Measurements from ENCODE around the gene HTR3C.

DNA sequence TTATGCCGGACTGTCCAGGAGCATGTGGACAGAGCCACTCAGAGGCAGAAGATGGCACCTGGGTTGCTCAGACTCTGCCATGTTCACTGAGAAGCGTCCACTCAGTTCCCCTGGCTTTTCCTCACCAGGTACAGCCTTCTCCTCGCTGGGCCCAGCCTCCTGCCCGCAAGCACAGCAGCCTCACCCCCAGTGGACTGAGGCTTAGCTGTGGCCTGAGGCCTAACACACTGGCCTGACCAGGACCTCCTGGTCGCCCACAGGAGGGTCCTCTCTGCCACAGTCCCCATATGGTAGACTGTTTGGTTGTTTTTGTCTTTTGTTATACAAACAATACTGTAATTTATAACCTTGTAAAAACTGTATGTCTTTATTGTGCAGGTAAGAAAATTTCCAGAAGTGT, 15.5 kb downstream of the HTR3C start:
- TF ChIP-seq, protein P1, sequence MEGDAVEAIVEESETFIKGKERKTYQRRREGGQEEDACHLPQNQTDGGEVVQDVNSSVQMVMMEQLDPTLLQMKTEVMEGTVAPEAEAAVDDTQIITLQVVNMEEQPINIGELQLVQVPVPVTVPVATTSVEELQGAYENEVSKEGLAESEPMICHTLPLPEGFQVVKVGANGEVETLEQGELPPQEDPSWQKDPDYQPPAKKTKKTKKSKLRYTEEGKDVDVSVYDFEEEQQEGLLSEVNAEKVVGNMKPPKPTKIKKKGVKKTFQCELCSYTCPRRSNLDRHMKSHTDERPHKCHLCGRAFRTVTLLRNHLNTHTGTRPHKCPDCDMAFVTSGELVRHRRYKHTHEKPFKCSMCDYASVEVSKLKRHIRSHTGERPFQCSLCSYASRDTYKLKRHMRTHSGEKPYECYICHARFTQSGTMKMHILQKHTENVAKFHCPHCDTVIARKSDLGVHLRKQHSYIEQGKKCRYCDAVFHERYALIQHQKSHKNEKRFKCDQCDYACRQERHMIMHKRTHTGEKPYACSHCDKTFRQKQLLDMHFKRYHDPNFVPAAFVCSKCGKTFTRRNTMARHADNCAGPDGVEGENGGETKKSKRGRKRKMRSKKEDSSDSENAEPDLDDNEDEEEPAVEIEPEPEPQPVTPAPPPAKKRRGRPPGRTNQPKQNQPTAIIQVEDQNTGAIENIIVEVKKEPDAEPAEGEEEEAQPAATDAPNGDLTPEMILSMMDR (IDR thresholded peaks at IDR 0.05; ENCODE audit: low read depth, low read length): no peak
- TF ChIP-seq EZH2phosphoT487 (IDR thresholded peaks at IDR 0.05; ENCODE audit: low read depth): no peak
